Trophoblast cell (in vitro differentiated cells and primary cell): ENCODE results near the gene ARV1.

Experiments used
- DNase-seq, 2 donors: peaks; one replicate each; pipeline ENCODE4 v3.0.0-alpha.2; 2016
- H2AFZ ChIP-seq: 2 replicates; pipeline ENCODE4 v1.6.1; 2013; ENCODE audit warnings: low read length, moderate library complexity, mild to moderate bottlenecking; ENCODE audit not compliant: insufficient read depth, poor library complexity
- H2AK5ac ChIP-seq: 2 replicates; pipeline ENCODE4 v1.6.1; 2013; ENCODE audit warnings: mild to moderate bottlenecking, low read length
- H2BK120ac ChIP-seq: 2 replicates; pipeline ENCODE4 v1.6.1; 2013; ENCODE audit warnings: low read length, mild to moderate bottlenecking, moderate library complexity; ENCODE audit not compliant: insufficient read depth, poor library complexity
- H2BK12ac ChIP-seq: 2 replicates; pipeline ENCODE4 v1.6.1; 2013; ENCODE audit warnings: mild to moderate bottlenecking, low read length, moderate library complexity
- H2BK5ac ChIP-seq: 2 replicates; pipeline ENCODE4 v1.6.1; 2013; ENCODE audit warnings: low read length, low read depth, moderate library complexity, mild to moderate bottlenecking; ENCODE audit not compliant: poor library complexity
- H3K14ac ChIP-seq: 2 replicates; pipeline ENCODE4 v1.6.1; 2013; ENCODE audit warnings: mild to moderate bottlenecking, low read length
- H3K18ac ChIP-seq: 2 replicates; pipeline ENCODE4 v1.6.1; 2013; ENCODE audit warnings: mild to moderate bottlenecking, low read length
- H3K23ac ChIP-seq: 2 replicates; pipeline ENCODE4 v1.6.1; 2013; ENCODE audit warnings: low read length
- H3K27ac ChIP-seq: 2 replicates; pipeline ENCODE4 v1.5.1; 2013; ENCODE audit warnings: low read depth, mild to moderate bottlenecking, inconsistent platforms, low read length, moderate library complexity
- H3K27me3 ChIP-seq: 2 replicates; pipeline ENCODE4 v1.6.1; 2013; ENCODE audit warnings: inconsistent platforms, mild to moderate bottlenecking, low read length, moderate library complexity; ENCODE audit not compliant: insufficient read depth
- H3K36me3 ChIP-seq, 2 experiments: 1 replicate in 1 of 2; 2 replicates in 1 of 2; pipeline ENCODE4 v1.6.1; 2013; ENCODE audit warnings: low read length in 2 of 2, mild to moderate bottlenecking in 2 of 2, moderate library complexity in 1 of 2; ENCODE audit not compliant: insufficient read depth in 2 of 2, control insufficient read depth in 1 of 2
- H3K4ac ChIP-seq: 2 replicates; pipeline ENCODE4 v1.6.1; 2013; ENCODE audit warnings: low read depth, mild to moderate bottlenecking, low read length, moderate library complexity
- H3K4me1 ChIP-seq, 2 experiments: 1 replicate in 1 of 2; 2 replicates in 1 of 2; pipeline ENCODE4 v1.6.1; 2013; ENCODE audit warnings: low read length in 2 of 2, mild to moderate bottlenecking in 2 of 2, moderate library complexity in 1 of 2; ENCODE audit not compliant: insufficient read depth in 2 of 2, control insufficient read depth in 1 of 2
- H3K4me2 ChIP-seq: 2 replicates; pipeline ENCODE4 v1.6.1; 2013; ENCODE audit warnings: inconsistent platforms, mild to moderate bottlenecking, low read length, moderate library complexity
- H3K4me3 ChIP-seq: 2 replicates; pipeline ENCODE4 v1.5.1; 2013; ENCODE audit warnings: mild to moderate bottlenecking, low read depth, low read length, inconsistent platforms
- H3K79me1 ChIP-seq: one replicate; pipeline ENCODE4 v1.6.1; 2013; ENCODE audit warnings: low read length
- H3K79me2 ChIP-seq: 2 replicates; pipeline ENCODE4 v1.6.1; 2013; ENCODE audit warnings: low read length, mild to moderate bottlenecking; ENCODE audit not compliant: control insufficient read depth, insufficient read depth, poor library complexity
- H3K9ac ChIP-seq: 2 replicates; pipeline ENCODE4 v1.6.1; 2013; ENCODE audit warnings: mild to moderate bottlenecking, low read length
- H3K9me3 ChIP-seq: 2 replicates; pipeline ENCODE4 v1.6.1; 2013; ENCODE audit warnings: low read depth, mild to moderate bottlenecking, control low read depth, inconsistent platforms, low read length; ENCODE audit not compliant: insufficient read depth
- H4K12ac ChIP-seq: 2 replicates; pipeline ENCODE4 v1.6.1; 2013; ENCODE audit warnings: low read depth, mild to moderate bottlenecking, low read length, moderate library complexity
- H4K8ac ChIP-seq: 2 replicates; pipeline ENCODE4 v1.6.1; 2013; ENCODE audit warnings: low read depth, mild to moderate bottlenecking, low read length, moderate library complexity
- H4K91ac ChIP-seq: one replicate; pipeline ENCODE4 v1.6.1; 2013; ENCODE audit warnings: low read depth, mild to moderate bottlenecking, low read length, moderate library complexity
- WGBS: extraction: QIAGEN DNeasy Blood & Tissue Kit; methylation state at CpG from one replicate; pipeline ENCODE4 v1.1.7; 2013; ENCODE audit warnings: missing lambda C conversion rate; ENCODE audit not compliant: insufficient read length, insufficient coverage; ENCODE audit errors: extremely low coverage; 5-methylcytosine and 5-hydroxymethylcytosine counted together

Gene ARV1

GRCh38 chr1:230943048-230943593, 35.8 kb upstream of the ARV1 start:
- H3K9me3 ChIP-seq: no peaks in the 10 kb centered on the region
- H2AK5ac ChIP-seq: no peak overlapping the region
- no peaks in the 10 kb centered on the region for H3K4me1 ChIP-seq
- H3K27ac ChIP-seq: no peak overlapping the region
- no peak overlapping the region for H4K12ac ChIP-seq
- DNase-seq: no peak
- H3K18ac ChIP-seq: no peak overlapping the region
- H3K79me2 ChIP-seq: no peaks in the 10 kb centered on the region
- H4K8ac ChIP-seq: no peak overlapping the region
- no peak overlapping the region for H3K4me2 ChIP-seq
- no peak overlapping the region for H2AFZ ChIP-seq
- no peaks in the 10 kb centered on the region for H3K27me3 ChIP-seq
- no peaks in the 10 kb centered on the region for H3K36me3 ChIP-seq
- no peak overlapping the region for H3K4me3 ChIP-seq
- H2BK5ac ChIP-seq: no peak overlapping the region
- no peaks in the 10 kb centered on the region for H3K79me1 ChIP-seq
- H2BK120ac ChIP-seq: no peak overlapping the region
- no peak overlapping the region for H3K4ac ChIP-seq
- no peak overlapping the region for H3K9ac ChIP-seq
- H2BK12ac ChIP-seq: no peak overlapping the region
- no peak overlapping the region for H4K91ac ChIP-seq
- no peak overlapping the region for H3K23ac ChIP-seq
- no peak overlapping the region for H3K14ac ChIP-seq
- WGBS: no CpG with 5 or more reads among the region's 2 CpGs

- Histone ChIP-seq H3K79me1 (no peaks in the 10 kb centered on the region), H2BK5ac (no peak overlapping the region), H3K4ac (no peak overlapping the region), H3K4me3 (no peak overlapping the region), H3K23ac (no peak overlapping the region), H3K4me1 (no peaks in the 10 kb centered on the region), H3K36me3 (no peaks in the 10 kb centered on the region), H3K14ac (no peak overlapping the region), H2AFZ (no peak overlapping the region), H4K8ac (no peak overlapping the region), H4K91ac (no peak overlapping the region), H4K12ac (no peak overlapping the region), H2AK5ac (no peak overlapping the region), H3K18ac (no peak overlapping the region), H3K79me2 (no peaks in the 10 kb centered on the region), H3K4me2 (no peak overlapping the region), H3K9me3 (no peaks in the 10 kb centered on the region), H2BK12ac (no peak overlapping the region), H3K27ac (no peak overlapping the region), H3K9ac (no peak overlapping the region), H2BK120ac (no peak overlapping the region), H3K27me3 (no peaks in the 10 kb centered on the region)
- no CpG with 5 or more reads among the region's 1 CpG for WGBS
- DNase-seq: no peak
Measured at GRCh38 chr1:230948301-230948700, 30.6 kb upstream of the ARV1 start.

GRCh38 chr1:230948903-230949302, 30.0 kb upstream of the ARV1 start:
- no peak overlapping the region for H4K91ac ChIP-seq
- no peak for DNase-seq

GRCh38 chr1:230950404-230950803, 28.5 kb upstream of the ARV1 start:
- no peak overlapping the region for H2BK12ac ChIP-seq
- WGBS: no CpG with 5 or more reads among the region's 3 CpGs
- no peak overlapping the region for H4K8ac ChIP-seq

More at GRCh38 chr1:230948903-230949302, 30.0 kb upstream of the ARV1 start:
- no peak overlapping the region for H3K27ac ChIP-seq
- H3K79me1 ChIP-seq: no peaks in the 10 kb centered on the region
- H3K27me3 ChIP-seq: no peaks in the 10 kb centered on the region
- H3K18ac ChIP-seq: no peak overlapping the region
- no peak overlapping the region for H3K9ac ChIP-seq
- no peak overlapping the region for H2AFZ ChIP-seq
- H2BK12ac ChIP-seq: no peak overlapping the region
- no peaks in the 10 kb centered on the region for H3K79me2 ChIP-seq
- H2BK120ac ChIP-seq: no peak overlapping the region
- no peak overlapping the region for H4K12ac ChIP-seq
- H4K8ac ChIP-seq: no peak overlapping the region
- no peak overlapping the region for H3K14ac ChIP-seq
- H3K4ac ChIP-seq: no peak overlapping the region
- WGBS: no CpG with 5 or more reads among the region's 3 CpGs
- H2BK5ac ChIP-seq: no peak overlapping the region
- no peak overlapping the region for H3K4me2 ChIP-seq
- H2AK5ac ChIP-seq: no peak overlapping the region
- H3K4me3 ChIP-seq: no peak overlapping the region
- no peaks in the 10 kb centered on the region for H3K36me3 ChIP-seq
- H3K4me1 ChIP-seq: no peaks in the 10 kb centered on the region
- H3K9me3 ChIP-seq: no peaks in the 10 kb centered on the region
- no peak overlapping the region for H3K23ac ChIP-seq

More at GRCh38 chr1:230950404-230950803, 28.5 kb upstream of the ARV1 start:
- Histone ChIP-seq H2AFZ (no peak overlapping the region), H3K4me1 (no peaks in the 10 kb centered on the region), H2BK5ac (no peak overlapping the region), H4K91ac (no peak overlapping the region), H3K4me3 (no peak overlapping the region), H3K79me2 (no peaks in the 10 kb centered on the region), H3K9me3 (no peaks in the 10 kb centered on the region), H3K14ac (no peak overlapping the region), H3K23ac (no peak overlapping the region), H2AK5ac (no peak overlapping the region), H3K36me3 (no peaks in the 10 kb centered on the region), H3K4me2 (no peak overlapping the region), H3K18ac (no peak overlapping the region), H2BK120ac (no peak overlapping the region), H3K4ac (no peak overlapping the region), H3K27ac (no peak overlapping the region), H3K9ac (no peak overlapping the region), H4K12ac (no peak overlapping the region), H3K27me3 (no peaks in the 10 kb centered on the region), H3K79me1 (no peaks in the 10 kb centered on the region)
- no peak for DNase-seq
